ENCODE results near the gene PPOX.

Gene PPOX

GRCh38 chr1:161166669-161167548, 683 bp downstream of the PPOX start:
- H3K4me1 ChIP-seq (ENCODE audit: control insufficient read depth in 1 of 2, insufficient read depth in 1 of 2, low read depth in 1 of 2, low read length in 1 of 2) = peaks cover 21 to 27% of the 10 kb centered on the region in 2 experiments
- H3K9me3 ChIP-seq = no peaks in the 10 kb centered on the region

GRCh38 chr1:161168906-161169305, 2.7 kb downstream of the PPOX start:
- Histone ChIP-seq H3K27me3 (no peaks in the 10 kb centered on the region), H3K4me1 (ENCODE audit: control insufficient read depth in 1 of 2, insufficient read depth in 1 of 2, low read depth in 1 of 2, low read length in 1 of 2) (peaks cover 21 to 27% of the 10 kb centered on the region in 2 experiments), H3K36me3 (peaks cover 42% of the 10 kb centered on the region), H3K27ac (no peak overlapping the region), H3K9me3 (no peaks in the 10 kb centered on the region), H3K4me3 (ENCODE audit: low read depth in 1 of 2, low read length in 1 of 2) (no peak overlapping the region)
- TF ChIP-seq CTCF (IDR thresholded peaks at IDR 0.05) = no peak

More at GRCh38 chr1:161166669-161167548, 683 bp downstream of the PPOX start:
- H3K36me3 ChIP-seq = peaks cover 37% of the 10 kb centered on the region
- no peak for TF ChIP-seq CTCF (IDR thresholded peaks at IDR 0.05)
- no peaks in the 10 kb centered on the region for H3K27me3 ChIP-seq
- H3K4me3 ChIP-seq (ENCODE audit: low read depth in 1 of 2, low read length in 1 of 2) = peak overlapping the region; percentile 75 to 84
- H3K27ac ChIP-seq = peak overlapping the region; percentile 94

GRCh38 chr1:161171191-161171590, 5.0 kb downstream of the PPOX start:
- Histone ChIP-seq H3K4me1 (ENCODE audit: control insufficient read depth in 1 of 2, insufficient read depth in 1 of 2, low read depth in 1 of 2, low read length in 1 of 2) (peaks cover 12 to 13% of the 10 kb centered on the region in 2 experiments), H3K27ac (no peak overlapping the region), H3K9me3 (no peaks in the 10 kb centered on the region), H3K36me3 (peaks cover 52% of the 10 kb centered on the region), H3K27me3 (no peaks in the 10 kb centered on the region), H3K4me3 (ENCODE audit: low read depth in 1 of 2, low read length in 1 of 2) (no peak overlapping the region)
- no peak for TF ChIP-seq CTCF (IDR thresholded peaks at IDR 0.05)

GRCh38 chr1:161171696-161172095, 5.5 kb downstream of the PPOX start:
- TF ChIP-seq CTCF (IDR thresholded peaks at IDR 0.05) = no peak
- Histone ChIP-seq H3K4me1 (ENCODE audit: control insufficient read depth in 1 of 2, insufficient read depth in 1 of 2, low read depth in 1 of 2, low read length in 1 of 2) (peaks cover 13 to 14% of the 10 kb centered on the region in 2 experiments), H3K27me3 (no peaks in the 10 kb centered on the region), H3K9me3 (no peaks in the 10 kb centered on the region), H3K36me3 (peaks cover 52% of the 10 kb centered on the region), H3K4me3 (ENCODE audit: low read depth in 1 of 2, low read length in 1 of 2) (no peak overlapping the region), H3K27ac (no peak overlapping the region)

- Histone ChIP-seq H3K36me3 (peaks cover 52% of the 10 kb centered on the region), H3K9me3 (no peaks in the 10 kb centered on the region), H3K4me3 (ENCODE audit: low read depth in 1 of 2, low read length in 1 of 2) (no peak overlapping the region), H3K4me1 (ENCODE audit: control insufficient read depth in 1 of 2, insufficient read depth in 1 of 2, low read depth in 1 of 2, low read length in 1 of 2) (peaks cover 10 to 15% of the 10 kb centered on the region in 2 experiments), H3K27me3 (no peaks in the 10 kb centered on the region), H3K27ac (no peak overlapping the region)
- no peak for TF ChIP-seq CTCF (IDR thresholded peaks at IDR 0.05)
Measured at GRCh38 chr1:161172349-161172748, 6.1 kb downstream of the PPOX start.

All from neutrophil (primary cell).